Measurements from ENCODE around the gene SDS. TPM values are rescaled to one million over a fixed set of nuclear protein-coding genes. Genes with fewer than 3 reads are reported as not detected.

Gene SDS
- total RNA-seq, 1 experiment from 2014 or later: not detected

DNA sequence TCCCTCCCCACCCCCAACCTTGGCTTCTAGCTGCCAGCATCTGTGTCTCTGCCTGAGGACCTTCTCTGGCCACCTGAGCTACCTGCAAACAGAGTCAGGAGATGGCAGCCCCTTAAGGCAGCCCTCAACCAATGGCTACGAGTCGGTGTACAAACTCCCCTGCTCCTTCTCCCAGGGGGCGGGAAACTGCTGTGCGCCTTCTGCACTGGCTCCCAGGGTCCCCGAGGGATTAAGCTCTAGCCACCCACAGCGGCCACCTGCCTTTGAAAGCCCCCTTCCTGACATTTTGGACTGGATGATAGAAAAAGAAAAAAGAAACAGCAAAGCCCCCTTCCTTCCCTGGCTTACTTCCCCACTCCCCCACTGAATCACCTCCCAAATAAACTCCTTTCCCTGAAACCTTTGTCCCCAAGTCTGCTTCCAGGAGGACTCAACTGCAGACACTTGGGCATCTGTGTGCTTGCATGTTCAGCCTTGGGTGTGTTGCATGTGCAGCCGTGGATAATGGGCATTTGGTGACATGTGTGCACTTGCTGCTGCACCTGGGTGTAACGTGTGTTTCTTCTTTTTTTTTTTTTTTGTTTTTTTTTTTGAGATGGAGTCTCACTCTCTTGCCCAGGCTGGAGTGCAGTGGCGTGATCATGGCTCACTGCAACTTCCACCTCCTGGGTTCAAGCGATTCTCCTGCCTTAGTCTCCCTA lies 6.0 kb downstream of the SDS start:
- Histone ChIP-seq H3K27me3 (ENCODE audit: insufficient read depth, low read length) (no peaks in the 10 kb centered on the region), H2BK120ac (ENCODE audit: low read depth, low read length, poor library complexity, severe bottlenecking) (no peak overlapping the region), H4K20me1 (ENCODE audit: control insufficient read depth, insufficient read depth, insufficient read length) (no peaks in the 10 kb centered on the region), H3K9ac (ENCODE audit: extremely low read depth, insufficient read length, low read length) (no peak overlapping the region), H2BK12ac (ENCODE audit: insufficient read length, low read depth, low read length) (no peak overlapping the region), H3K4me1 (ENCODE audit: insufficient read depth, low read length) (no peaks in the 10 kb centered on the region), H4K5ac (ENCODE audit: insufficient read length, low read depth, low read length) (no peak overlapping the region), H3K4ac (ENCODE audit: low read depth, low read length) (no peak overlapping the region), H3K9me3 (ENCODE audit: control insufficient read depth, low read depth, low read length) (no peaks in the 10 kb centered on the region), H4K91ac (ENCODE audit: insufficient read length, low read depth, low read length) (no peak overlapping the region), H3K79me2 (ENCODE audit: insufficient read depth, low read length) (no peaks in the 10 kb centered on the region), H3K14ac (ENCODE audit: insufficient read depth, low read length) (no peak overlapping the region), H3K4me2 (ENCODE audit: insufficient read depth, insufficient read length, low read length) (no peak overlapping the region), H3K18ac (ENCODE audit: insufficient read length, low read depth, low read length) (no peak overlapping the region), H3K56ac (ENCODE audit: insufficient read length, low read depth, low read length) (no peak overlapping the region), H2AK5ac (ENCODE audit: insufficient read length, low read length) (no peak overlapping the region), H4K8ac (replicated peaks; ENCODE audit: insufficient read length, low read depth, low read length) (no peak overlapping the region), H3K23ac (ENCODE audit: insufficient read length, low read depth, low read length) (no peak overlapping the region), H3T11ph (ENCODE audit: low read length) (no peak overlapping the region), H2AFZ (ENCODE audit: low read length) (no peak overlapping the region), H2BK5ac (ENCODE audit: insufficient read length, low read length) (no peak overlapping the region), H3K27ac (ENCODE audit: insufficient read length, low read depth, low read length) (no peak overlapping the region), H2BK15ac (ENCODE audit: low read depth, low read length) (no peak overlapping the region), H2BK20ac (ENCODE audit: low read depth, low read length, poor library complexity, severe bottlenecking) (no peak overlapping the region), H3K79me1 (ENCODE audit: insufficient read depth, low read depth, low read length, poor library complexity, severe bottlenecking) (no peaks in the 10 kb centered on the region), H3K23me2 (ENCODE audit: insufficient read length, low read depth, low read length, poor library complexity, severe bottlenecking) (no peaks in the 10 kb centered on the region)
- peaks cover 7 to 24% of the 10 kb centered on the region in 2 experiments for H3K4me1 Mint-ChIP-seq
- H3K4me3 Mint-ChIP-seq: no peak overlapping the region
- TF ChIP-seq, protein P1, sequence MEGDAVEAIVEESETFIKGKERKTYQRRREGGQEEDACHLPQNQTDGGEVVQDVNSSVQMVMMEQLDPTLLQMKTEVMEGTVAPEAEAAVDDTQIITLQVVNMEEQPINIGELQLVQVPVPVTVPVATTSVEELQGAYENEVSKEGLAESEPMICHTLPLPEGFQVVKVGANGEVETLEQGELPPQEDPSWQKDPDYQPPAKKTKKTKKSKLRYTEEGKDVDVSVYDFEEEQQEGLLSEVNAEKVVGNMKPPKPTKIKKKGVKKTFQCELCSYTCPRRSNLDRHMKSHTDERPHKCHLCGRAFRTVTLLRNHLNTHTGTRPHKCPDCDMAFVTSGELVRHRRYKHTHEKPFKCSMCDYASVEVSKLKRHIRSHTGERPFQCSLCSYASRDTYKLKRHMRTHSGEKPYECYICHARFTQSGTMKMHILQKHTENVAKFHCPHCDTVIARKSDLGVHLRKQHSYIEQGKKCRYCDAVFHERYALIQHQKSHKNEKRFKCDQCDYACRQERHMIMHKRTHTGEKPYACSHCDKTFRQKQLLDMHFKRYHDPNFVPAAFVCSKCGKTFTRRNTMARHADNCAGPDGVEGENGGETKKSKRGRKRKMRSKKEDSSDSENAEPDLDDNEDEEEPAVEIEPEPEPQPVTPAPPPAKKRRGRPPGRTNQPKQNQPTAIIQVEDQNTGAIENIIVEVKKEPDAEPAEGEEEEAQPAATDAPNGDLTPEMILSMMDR (conservative IDR thresholded peaks at IDR 0.05): no peak
- no peaks in the 10 kb centered on the region for H3K9me3 Mint-ChIP-seq
- no peak for DNase-seq
- H3K27ac Mint-ChIP-seq: peak overlapping the region in 1 of 3 experiments; percentile 41; a peak in 1 of 7 replicates
- H3K27me3 Mint-ChIP-seq (ENCODE audit: low read depth): peaks cover 9% of the 10 kb centered on the region
- H3K36me3 Mint-ChIP-seq (ENCODE audit: insufficient read depth in 1 of 3, low read depth in 3 of 3): no peaks in the 10 kb centered on the region
- no CpG with 5 or more reads among the region's 10 CpGs for whole genome bisulfite sequencing (ENCODE audit: extremely low coverage, insufficient read length, low lambda C conversion rate)
